Stimulated activated CD4-positive, alpha-beta T cell treated with anti-CD3 and anti-CD28 coated beads, Interleukin-1b, Interleukin-23, amount 100 ng/mL, for 48 hours (primary cell): ENCODE results near the gene ZNF429.
"Not testable (repeated sequence)": the region's sequence is repeated elsewhere in the genome, so short reads cannot be mapped to it uniquely, and the experiment has no call there.

ENCODE experiments used
- DNase-seq: peaks from one replicate; pipeline ENCODE4 v3.0.0-alpha.2; 2020

The ZNF429 gene

GRCh38 chr19:21505459-21506451 lies at the start of gene ZNF429:
Gene ZNF429, plus strand, starts transcription at chr19:21505602. Its CDS starts 170 bp downstream, at chr19:21505772.
- DNase-seq, result peak; percentile 92

GRCh38 chr19:21460686-21461085 lies 44.7 kb upstream of the ZNF429 start:
- no peak for DNase-seq

GRCh38 chr19:21462540-21462939 lies 42.9 kb upstream of the ZNF429 start:
- DNase-seq, result no peak

GRCh38 chr19:21463449-21464105 lies 41.8 kb upstream of the ZNF429 start:
- DNase-seq, result peak; percentile 71

- DNase-seq, result no peak
Measured at GRCh38 chr19:21466627-21467026, 38.8 kb upstream of the ZNF429 start.

GRCh38 chr19:21468791-21469190 lies 36.6 kb upstream of the ZNF429 start:
- no peak for DNase-seq

GRCh38 chr19:21472507-21472906 lies 32.9 kb upstream of the ZNF429 start:
- no peak for DNase-seq

- peak; percentile 90 for DNase-seq
Measured at GRCh38 chr19:21474671-21475181, 30.7 kb upstream of the ZNF429 start.

- not testable (repeated sequence) for DNase-seq
Measured at GRCh38 chr19:21482361-21482760, 23.0 kb upstream of the ZNF429 start.

- peak; percentile 67 for DNase-seq
Measured at GRCh38 chr19:21482863-21483276, 22.5 kb upstream of the ZNF429 start.

- DNase-seq, result peak; percentile 64
Measured at GRCh38 chr19:21483589-21484170, 21.7 kb upstream of the ZNF429 start.

GRCh38 chr19:21484631-21485030 lies 20.8 kb upstream of the ZNF429 start:
- no peak for DNase-seq

- no peak for DNase-seq
Measured at GRCh38 chr19:21485926-21486325, 19.5 kb upstream of the ZNF429 start.

GRCh38 chr19:21487969-21488368 lies 17.4 kb upstream of the ZNF429 start:
- DNase-seq, result no peak

GRCh38 chr19:21491146-21491545 lies 14.3 kb upstream of the ZNF429 start:
- DNase-seq, result no peak

GRCh38 chr19:21492947-21493906 lies 12.2 kb upstream of the ZNF429 start:
- no peak for DNase-seq

GRCh38 chr19:21496876-21497275 lies 8.5 kb upstream of the ZNF429 start:
- no peak for DNase-seq

GRCh38 chr19:21498651-21499050 lies 6.8 kb upstream of the ZNF429 start:
- no peak for DNase-seq

GRCh38 chr19:21508198-21508597 lies 2.8 kb downstream of the ZNF429 start:
- no peak for DNase-seq

- not testable (repeated sequence) for DNase-seq
Measured at GRCh38 chr19:21511058-21511457, 5.7 kb downstream of the ZNF429 start.

GRCh38 chr19:21512609-21513008 lies 7.2 kb downstream of the ZNF429 start:
- not testable (repeated sequence) for DNase-seq

- DNase-seq, result no peak
Measured at GRCh38 chr19:21513651-21514050, 8.2 kb downstream of the ZNF429 start.
